Endothelial cell of umbilical vein (primary cell): ENCODE results near the gene RAB31. TPM values are rescaled to one million over a fixed set of nuclear protein-coding genes. Genes with fewer than 3 reads are reported as not detected.

ENCODE experiments used
- BruUV-seq: library from RNA; stranded (reverse); fragments of 400-500 nt; replicated peaks from 2 replicates; lab custom pipeline; 2021; lab: Mats Ljungman, UMichigan
- CTCF ChIA-PET: fragments of 300-600, 350-600 bp; sonication (Branson Sonifier 250); formaldehyde crosslinking; loops from one replicate; lab custom pipeline; 2021; ENCODE audit warnings: antibody characterized with exemption, inconsistent platforms; lab: Charles Lee
- POLR2A ChIA-PET: fragments of 300-600, 350-600 bp; sonication (Branson Sonifier 250); formaldehyde crosslinking; loops from one replicate; lab custom pipeline; 2021; ENCODE audit warnings: antibody characterized with exemption, inconsistent platforms; lab: Charles Lee
- DNase-seq: peaks from one replicate; pipeline ENCODE4 v3.0.0-alpha.2; 2011; ENCODE audit warnings: low read depth, low spot score
- FAIRE-seq: peaks from 2 replicates; lab custom pipeline; 2011; peaks lifted over from hg19 to GRCh38; lab: Jason Lieb, UNC
- H2AFZ ChIP-seq: 2 replicates; pipeline ENCODE4 v1.6.0; 2012; ENCODE audit warnings: low read depth, low read length, control low read depth, inconsistent platforms
- H3K27ac ChIP-seq: 2 replicates; pipeline ENCODE4 v1.5.1; 2011; ENCODE audit warnings: low read depth, mild to moderate bottlenecking, control low read depth, low read length, moderate library complexity; ENCODE audit not compliant: insufficient read depth
- H3K27me3 ChIP-seq, 2 experiments: 2 replicates each; pipeline versions ENCODE4 v1.6.0 to v1.6.1; 2011; ENCODE audit warnings: low read length in 2 of 2, mixed read lengths in 1 of 2; ENCODE audit not compliant: control insufficient read depth in 2 of 2, insufficient read depth in 2 of 2
- H3K36me3 ChIP-seq, 2 experiments: 2 replicates in 1 of 2; 3 replicates in 1 of 2; pipeline ENCODE4 v1.5.1; 2011; ENCODE audit warnings: low read length in 2 of 2, mild to moderate bottlenecking in 1 of 2, moderate library complexity in 1 of 2; ENCODE audit not compliant: control insufficient read depth in 2 of 2, insufficient read depth in 2 of 2; ENCODE audit errors: extremely low read depth in 1 of 2
- H3K4me1 ChIP-seq: 3 replicates; pipeline ENCODE4 v1.5.1; 2011; ENCODE audit warnings: mild to moderate bottlenecking, low read length; ENCODE audit not compliant: control insufficient read depth, insufficient read depth; ENCODE audit errors: extremely low read depth
- H3K4me2 ChIP-seq: 2 replicates; pipeline ENCODE4 v1.6.1; 2011; ENCODE audit warnings: low read length, control low read depth, mixed read lengths; ENCODE audit not compliant: insufficient read depth
- H3K4me3 ChIP-seq, 3 experiments: fragments of 200-600 bp in 1 of 3; sonication (generic), shearing (Covaris generic) in 1 of 3; replicated peaks in 1 of 3; 2 replicates each; pipeline ENCODE4 v1.5.1; 2011 to 2016; ENCODE audit warnings: control low read depth in 3 of 3, low read length in 3 of 3, mild to moderate bottlenecking in 2 of 3, inconsistent platforms in 1 of 3, low read depth in 1 of 3, moderate library complexity in 1 of 3; ENCODE audit not compliant: insufficient read depth in 1 of 3
- H3K79me2 ChIP-seq: 2 replicates; pipeline ENCODE4 v1.6.0; 2012; ENCODE audit warnings: low read length, inconsistent platforms; ENCODE audit not compliant: control insufficient read depth, insufficient read depth
- H3K9ac ChIP-seq: replicated peaks from 2 replicates; pipeline ENCODE3; 2011; ENCODE audit warnings: low read length, control low read depth; ENCODE audit not compliant: insufficient read depth; ENCODE audit errors: extremely low read depth
- H3K9me1 ChIP-seq: replicated peaks from 3 replicates; pipeline ENCODE4 v1.6.0; 2011; ENCODE audit warnings: mild to moderate bottlenecking, low read length; ENCODE audit not compliant: control insufficient read depth, insufficient read depth; ENCODE audit errors: extremely low read depth
- H3K9me3 ChIP-seq: replicated peaks from 2 replicates; pipeline ENCODE4 v1.5.1; 2012; ENCODE audit warnings: low read length, inconsistent platforms; ENCODE audit not compliant: control insufficient read depth, insufficient read depth
- H4K20me1 ChIP-seq: replicated peaks from 2 replicates; pipeline ENCODE3; 2011; ENCODE audit warnings: mild to moderate bottlenecking, low read length; ENCODE audit not compliant: control insufficient read depth, insufficient read depth; ENCODE audit errors: extremely low read depth
- CTCF ChIP-seq, 2 donors: IDR thresholded peaks; 1 replicate in 1 of 2; 2 replicates in 1 of 2; pipeline ENCODE4 v1.5.1; 2011; ENCODE audit warnings: low read length in 2 of 2, mild to moderate bottlenecking in 2 of 2, moderate library complexity in 2 of 2, control low read depth in 1 of 2, inconsistent platforms in 1 of 2, low read depth in 1 of 2; ENCODE audit not compliant: insufficient read depth in 1 of 2; ENCODE audit errors: extremely low read depth in 1 of 2
- EZH2 ChIP-seq: IDR thresholded peaks from 2 replicates; pipeline ENCODE4 v1.6.1; 2012; ENCODE audit warnings: borderline replicate concordance, low read depth, mild to moderate bottlenecking, moderate library complexity, low read length, inconsistent platforms; ENCODE audit not compliant: severe bottlenecking
- FOS ChIP-seq: IDR thresholded peaks from 2 replicates; pipeline ENCODE4 v1.6.1; 2011; ENCODE audit warnings: mild to moderate bottlenecking, low read length, moderate library complexity, borderline replicate concordance; ENCODE audit not compliant: insufficient read depth
- GATA2 ChIP-seq: IDR thresholded peaks from 2 replicates; pipeline ENCODE4 v1.7.0; 2011; ENCODE audit warnings: low read depth, mild to moderate bottlenecking, moderate library complexity, mixed read lengths, low read length; ENCODE audit not compliant: insufficient read length, insufficient read depth
- JUN ChIP-seq: IDR thresholded peaks from 2 replicates; pipeline ENCODE4 v1.6.1; 2011; ENCODE audit warnings: borderline replicate concordance, low read depth; ENCODE audit not compliant: insufficient read length, insufficient read depth
- MAX ChIP-seq: IDR thresholded peaks from 2 replicates; pipeline ENCODE4 v1.6.1; 2011; ENCODE audit not compliant: insufficient read depth, insufficient read length
- MYC ChIP-seq: IDR thresholded peaks from one replicate; pipeline ENCODE4 v1.6.1; 2011; ENCODE audit warnings: mild to moderate bottlenecking, low read depth, low read length
- POLR2A ChIP-seq: IDR thresholded peaks from 2 replicates; pipeline ENCODE4 v1.6.1; 2012; ENCODE audit warnings: low read depth, mild to moderate bottlenecking, control low read depth, low read length
- POLR2AphosphoS5 ChIP-seq: IDR thresholded peaks from 2 replicates; pipeline ENCODE4 v1.6.1; 2012; ENCODE audit warnings: low read depth, mild to moderate bottlenecking, control low read depth, low read length, moderate library complexity; ENCODE audit not compliant: insufficient read depth
- dilution Hi-C: fragments of 300-500 bp; cut with MboI; formaldehyde crosslinking; loops from one replicate; pipeline ENCODE4 v1.15.0; 2019; ENCODE audit warnings: low sequenced_read_pairs; ENCODE audit not compliant: extremely low pct_ligation_motif_present
- intact Hi-C: fragments of 100-400 bp; cut with micrococcal nuclease; formaldehyde crosslinking; loops from one replicate; pipeline ENCODE4 v1.10.0; 2022
- polyA plus RNA-seq, 4 experiments: library from polyadenylated mRNA; depleted of rRNA in 3 of 4; stranded (reverse) in 3 of 4; unstranded in 1 of 4; fragments of >200 nt; gene quantifications; 2 replicates each; pipeline versions ENCODE4 v1.2.1 to v1.2.3, GENCODE V29; 2011 to 2012; ENCODE audit warnings: missing spikeins in 1 of 4
- total RNA-seq: library from RNA; stranded (reverse); gene quantifications from 2 replicates; pipeline ENCODE4 v1.2.3, GENCODE V29; 2021

RAB31 gene
- total and polyA plus RNA-seq, 2 donors (not counting 3 experiments of a cell fraction or from before 2014, with no cell fraction given) = 30.5 TPM

- TF ChIP-seq JUN (peak; percentile 72), FOS (peak; percentile 95), GATA2 (peak; percentile 27), POLR2A (no peak)
- Histone ChIP-seq H3K79me2 (peaks cover 22% of the 10 kb centered on the region), H3K4me1 (peaks cover 6% of the 10 kb centered on the region), H3K27me3 (no peaks in the 10 kb centered on the region), H4K20me1 (no peaks in the 10 kb centered on the region), H3K36me3 (no peaks in the 10 kb centered on the region), H3K9me1 (no peaks in the 10 kb centered on the region), H3K9ac (no peak overlapping the region), H3K4me2 (peak overlapping the region; percentile 78), H3K4me3 (peak overlapping the region in 2 of 3 experiments; percentile 2 to 40), H3K27ac (peak overlapping the region; percentile 58), H2AFZ (peak overlapping the region; percentile 28), H3K9me3 (no peaks in the 10 kb centered on the region)
- BruUV-seq = TSS peak; percentile 18
- CTCF ChIA-PET = interaction anchor here (1.0 kb wide), 2 partner anchors 9 to 55 kb away, joined by 3 read pairs; no protein-coding TSS in a partner anchor
- dilution Hi-C loops = no loop called here
- intact Hi-C loops = loop anchor here (1.0 kb wide), 1 partner anchor 23 kb away; no protein-coding TSS in a partner anchor
- POLR2A ChIA-PET = no interaction called here
- FAIRE-seq (peak; percentile 88), DNase-seq (peak; percentile 85)
These were observed 11.4 kb downstream of the RAB31 start for GRCh38 chr18:9719421-9719981.

- intact Hi-C loops = no loop called here
These were observed 12.2 kb downstream of the RAB31 start for GRCh38 chr18:9720327-9720726.

More at GRCh38 chr18:9720327-9720726, 12.2 kb downstream of the RAB31 start:
- no peak for DNase-seq
- no peak overlapping the region for H2AFZ ChIP-seq
- no peak overlapping the region for H3K27ac ChIP-seq
- H3K4me1 ChIP-seq = peaks cover 6% of the 10 kb centered on the region
- H3K9ac ChIP-seq = no peak overlapping the region
- no peak for TF ChIP-seq CTCF (IDR thresholded peaks at IDR 0.05; ENCODE audit: extremely low read depth in 1 of 2, insufficient read depth in 1 of 2, low read depth in 1 of 2, low read length in 2 of 2)
- TF ChIP-seq JUN = no peak
- TF ChIP-seq MAX = no peak
- TF ChIP-seq EZH2 = no peak
- TF ChIP-seq GATA2 = no peak
- no peak for TF ChIP-seq POLR2A
- no peak for TF ChIP-seq FOS
- no peak for TF ChIP-seq MYC
- no peak for TF ChIP-seq POLR2AphosphoS5
- H3K27me3 ChIP-seq = no peaks in the 10 kb centered on the region
- no peaks in the 10 kb centered on the region for H3K9me3 ChIP-seq
- dilution Hi-C loops = no loop called here
- H3K9me1 ChIP-seq = no peaks in the 10 kb centered on the region
- H3K79me2 ChIP-seq = peaks cover 16% of the 10 kb centered on the region
- no peak for FAIRE-seq
- H3K36me3 ChIP-seq = no peaks in the 10 kb centered on the region
- POLR2A ChIA-PET = no interaction called here
- peak overlapping the region; percentile 78 for H3K4me2 ChIP-seq
- CTCF ChIA-PET = no interaction called here
- no peak overlapping the region for H3K4me3 ChIP-seq
- BruUV-seq = no TSS peak
- H4K20me1 ChIP-seq = no peaks in the 10 kb centered on the region
